Common myeloid progenitor, CD34-positive (primary cell): ENCODE measurements around the gene CCL5.
"Not testable (repeated sequence)": the region's sequence is repeated elsewhere in the genome, so short reads cannot be mapped to it uniquely, and the experiment has no call there.

Source experiments
- CTCF ChIA-PET: fragments of 350-600 bp; sonication (Branson Sonifier 250); formaldehyde crosslinking; loops from one replicate; lab custom pipeline; 2021; ENCODE audit warnings: antibody characterized with exemption; lab: Charles Lee
- POLR2A ChIA-PET: fragments of 350-600 bp; sonication (Branson Sonifier 250); formaldehyde crosslinking; loops from one replicate; lab custom pipeline; 2021; ENCODE audit warnings: antibody characterized with exemption; lab: Charles Lee
- DNase-seq, 3 donors: peaks; one replicate each; pipeline versions ENCODE4 v3.0.0 to v3.0.0-alpha.2; 2013
- H3K27ac ChIP-seq, 2 experiments: 1 replicate in 1 of 2; 2 replicates in 1 of 2; pipeline ENCODE4 v1.7.0; 2013; ENCODE audit warnings: inconsistent platforms in 2 of 2, low read length in 2 of 2, mild to moderate bottlenecking in 2 of 2, low read depth in 1 of 2, moderate library complexity in 1 of 2; ENCODE audit not compliant: severe bottlenecking in 2 of 2, insufficient read depth in 1 of 2, poor library complexity in 1 of 2
- H3K27me3 ChIP-seq, 5 experiments: replicated peaks in 2 of 5; 1 replicate in 3 of 5; 2 replicates in 2 of 5; pipeline versions ENCODE4 v1.6.1 to v1.7.0; 2013; ENCODE audit warnings: low read length in 4 of 5, mild to moderate bottlenecking in 2 of 5, moderate library complexity in 2 of 5, inconsistent platforms in 1 of 5; ENCODE audit not compliant: insufficient read depth in 5 of 5, control insufficient read depth in 4 of 5
- H3K36me3 ChIP-seq, 4 experiments: 1 replicate in 2 of 4; 2 replicates in 2 of 4; pipeline versions ENCODE4 v1.6.1 to v1.7.0; 2013; ENCODE audit warnings: low read length in 3 of 4, control low read depth in 1 of 4, mild to moderate bottlenecking in 1 of 4; ENCODE audit not compliant: control insufficient read depth in 4 of 4, insufficient read depth in 4 of 4
- H3K4me1 ChIP-seq, 4 experiments: 1 replicate in 3 of 4; 2 replicates in 1 of 4; pipeline versions ENCODE4 v1.6.1 to v1.7.1; 2013; ENCODE audit warnings: low read length in 3 of 4, mild to moderate bottlenecking in 3 of 4, control low read depth in 1 of 4, inconsistent platforms in 1 of 4, moderate library complexity in 1 of 4; ENCODE audit not compliant: control insufficient read depth in 4 of 4, insufficient read depth in 4 of 4; ENCODE audit errors: control extremely low read depth in 1 of 4
- H3K4me3 ChIP-seq, 7 experiments: 1 replicate in 4 of 7; 2 replicates in 3 of 7; pipeline versions ENCODE4 v1.5.1 to v1.7.0; 2013; ENCODE audit warnings: mild to moderate bottlenecking in 7 of 7, low read length in 6 of 7, moderate library complexity in 6 of 7, inconsistent platforms in 2 of 7, low read depth in 2 of 7, control low read depth in 1 of 7; ENCODE audit not compliant: insufficient read depth in 4 of 7, control insufficient read depth in 1 of 7; ENCODE audit errors: extremely low read depth in 1 of 7
- H3K9me3 ChIP-seq, 5 experiments: 1 replicate in 4 of 5; 2 replicates in 1 of 5; pipeline versions ENCODE4 v1.6.1 to v1.7.1; 2013; ENCODE audit warnings: low read length in 4 of 5, mild to moderate bottlenecking in 2 of 5, inconsistent platforms in 1 of 5, low read depth in 1 of 5, moderate library complexity in 1 of 5; ENCODE audit not compliant: control insufficient read depth in 4 of 5, insufficient read depth in 2 of 5; ENCODE audit errors: control extremely low read depth in 1 of 5
- WGBS: methylation state at CpG from one replicate; pipeline ENCODE4 v1.1.5; 2013; ENCODE audit not compliant: insufficient coverage; 5-methylcytosine and 5-hydroxymethylcytosine counted together

The CCL5 gene

GRCh38 chr17:35900280-35900679, 20.1 kb upstream of the CCL5 start:
- H3K27ac ChIP-seq = no peak overlapping the region
- peaks cover 3 to 41% (median 29%) of the 10 kb centered on the region in 4 experiments for H3K4me1 ChIP-seq
- H3K9me3 ChIP-seq = no peaks in the 10 kb centered on the region
- no peaks in the 10 kb centered on the region for H3K27me3 ChIP-seq
- no peak for DNase-seq
- CTCF ChIA-PET = interaction anchor here (1.0 to 1.4 kb wide), 2 partner anchors 14 to 18 kb away, joined by 3 read pairs; no protein-coding TSS in a partner anchor
- WGBS = 82% methylated on average over 5 of the region's 5 CpGs
- no peaks in the 10 kb centered on the region for H3K36me3 ChIP-seq
- no peak overlapping the region for H3K4me3 ChIP-seq
- POLR2A ChIA-PET = no interaction called here

GRCh38 chr17:35898283-35899070, 18.3 kb upstream of the CCL5 start:
- Histone ChIP-seq H3K27me3 (no peaks in the 10 kb centered on the region), H3K4me1 (peaks cover 4 to 44% (median 32%) of the 10 kb centered on the region in 4 experiments), H3K36me3 (no peaks in the 10 kb centered on the region), H3K27ac (no peak overlapping the region), H3K9me3 (no peaks in the 10 kb centered on the region), H3K4me3 (no peak overlapping the region)
- WGBS = 31% methylated on average over 3 of the region's 6 CpGs
- peak; percentile 25 to 56 (median 54) for DNase-seq
- CTCF ChIA-PET = interaction anchor here (1.2 to 1.5 kb wide), 2 partner anchors 18 to 32 kb away, joined by 3 to 6 read pairs; partner anchors contain the start of gene RDM1
- POLR2A ChIA-PET = no interaction called here

DNA sequence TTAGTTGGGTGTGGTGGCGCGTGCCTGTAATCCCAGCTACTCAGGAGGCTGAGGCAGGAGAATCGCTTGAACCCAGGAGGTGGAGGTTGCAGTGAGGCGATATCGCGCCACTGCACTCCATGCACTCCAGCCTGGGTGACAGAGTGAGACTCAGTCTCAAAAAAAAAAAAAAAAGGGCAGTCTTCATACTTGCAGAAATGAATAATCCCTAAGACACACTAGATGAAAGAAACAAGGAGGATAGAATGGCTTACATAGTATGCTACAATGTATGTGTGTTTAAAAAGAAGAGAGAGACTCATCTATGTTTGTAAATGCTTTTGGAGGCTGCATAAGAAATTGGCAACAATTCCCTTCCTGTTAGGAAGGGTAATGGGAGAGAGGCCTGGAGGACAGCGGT, 17.6 kb upstream of the CCL5 start:
- H3K9me3 ChIP-seq, POLR2A ChIA-PET, CTCF ChIA-PET, DNase-seq, H3K36me3 ChIP-seq, H3K4me3 ChIP-seq, H3K27ac ChIP-seq, H3K27me3 ChIP-seq: not testable (repeated sequence)
- 100% methylated on average over 6 of the region's 7 CpGs for WGBS
- H3K4me1 ChIP-seq = peaks cover 4 to 44% (median 32%) of the 10 kb centered on the region in 4 experiments

- H3K27ac ChIP-seq = peak overlapping the region in 1 of 2 experiments; percentile 52
- peaks cover 4 to 48% (median 35%) of the 10 kb centered on the region in 4 experiments for H3K4me1 ChIP-seq
- H3K4me3 ChIP-seq = peak overlapping the region in 5 of 7 experiments; percentile 15 to 65 (median 41)
- ChIA-PET CTCF (interaction anchor here (0.9 to 1.7 kb wide), 7 partner anchors 16 to 252 kb away, joined by 3 to 5 read pairs (median 3); no protein-coding TSS in a partner anchor), POLR2A (interaction anchor here (0.6 kb wide), 1 partner anchor 30 kb away, joined by 3 read pairs; no protein-coding TSS in a partner anchor)
- WGBS = 4% methylated on average over 12 of the region's 14 CpGs
- no peaks in the 10 kb centered on the region for H3K36me3 ChIP-seq
- H3K9me3 ChIP-seq = no peaks in the 10 kb centered on the region
- peak; percentile 53 to 93 (median 93) for DNase-seq
- H3K27me3 ChIP-seq = no peaks in the 10 kb centered on the region
Observed at GRCh38 chr17:35895636-35896587, 15.8 kb upstream of the CCL5 start.

DNA sequence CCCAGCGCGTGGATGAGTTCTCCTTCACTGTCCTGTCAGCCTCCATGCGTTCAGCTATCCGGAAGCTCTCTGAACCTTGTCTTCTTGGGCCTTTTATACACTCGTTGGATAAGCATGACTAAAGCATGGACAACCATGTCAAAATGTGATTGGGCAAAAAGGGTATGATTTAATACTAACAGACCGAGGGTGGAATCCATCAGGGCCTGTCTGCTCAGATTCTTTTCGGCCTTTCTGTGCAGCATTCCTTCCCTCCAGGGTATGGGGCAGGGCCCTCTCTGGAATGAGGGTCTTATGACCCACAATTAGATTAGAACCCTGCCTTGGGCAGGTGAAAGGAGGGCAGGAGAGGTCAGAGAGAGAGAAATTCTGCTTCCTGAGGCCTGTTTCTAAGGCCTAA, 14.0 kb upstream of the CCL5 start:
- no peak overlapping the region for H3K27ac ChIP-seq
- H3K27me3 ChIP-seq = no peaks in the 10 kb centered on the region
- CTCF ChIA-PET = interaction anchor here (1.2 kb wide), 1 partner anchor 17 kb away, joined by 3 read pairs; no protein-coding TSS in a partner anchor
- 100% methylated on average over 7 of the region's 7 CpGs for WGBS
- H3K9me3 ChIP-seq = no peaks in the 10 kb centered on the region
- peaks cover 4 to 41% (median 34%) of the 10 kb centered on the region in 4 experiments for H3K4me1 ChIP-seq
- no peaks in the 10 kb centered on the region for H3K36me3 ChIP-seq
- no peak for DNase-seq
- no peak overlapping the region for H3K4me3 ChIP-seq
- POLR2A ChIA-PET = no interaction called here

- Histone ChIP-seq H3K27me3 (no peaks in the 10 kb centered on the region), H3K9me3 (no peaks in the 10 kb centered on the region), H3K4me1 (peaks cover 4 to 36% (median 30%) of the 10 kb centered on the region in 4 experiments), H3K36me3 (no peaks in the 10 kb centered on the region), H3K27ac (no peak overlapping the region), H3K4me3 (no peak overlapping the region)
- CTCF ChIA-PET = interaction anchor here (1.2 kb wide), 1 partner anchor 18 kb away, joined by 3 read pairs; no protein-coding TSS in a partner anchor
- WGBS = 96% methylated on average over 4 of the region's 4 CpGs
- POLR2A ChIA-PET = no interaction called here
- no peak for DNase-seq
Observed at GRCh38 chr17:35893751-35894150, 13.6 kb upstream of the CCL5 start.
